H1 (cell line): ENCODE data around the gene EDC3. TPM values are rescaled to one million over a fixed set of nuclear protein-coding genes. Genes with fewer than 3 reads are reported as not detected.

Experiments
- CTCF ChIA-PET: fragments of 300-600 bp; sonication (Branson Sonifier 250); formaldehyde crosslinking; loops from one replicate; lab custom pipeline; 2021; ENCODE audit not compliant: partially characterized antibody; lab: Charles Lee
- POLR2A ChIA-PET: fragments of 300-600 bp; sonication (Branson Sonifier 250); formaldehyde crosslinking; loops from one replicate; lab custom pipeline; 2021; ENCODE audit warnings: inconsistent platforms; ENCODE audit not compliant: partially characterized antibody; lab: Charles Lee
- DNase-seq, 2 experiments: peaks; one replicate each; pipeline versions ENCODE4 v3.0.0 to v3.0.0-alpha.2; 2010 to 2022; ENCODE audit warnings: low spot score in 2 of 2, low read depth in 1 of 2, mixed read lengths in 1 of 2
- FAIRE-seq: peaks from 2 replicates; lab custom pipeline; 2011; peaks lifted over from hg19 to GRCh38; lab: Jason Lieb, UNC
- H2AFZ ChIP-seq: 2 replicates; pipeline ENCODE4 v1.8.1; 2012; ENCODE audit warnings: low read length, inconsistent platforms
- H2AK5ac ChIP-seq: 2 replicates; pipeline ENCODE4 v1.6.1; 2013; ENCODE audit warnings: low read depth, low read length
- H2BK120ac ChIP-seq: replicated peaks from 2 replicates; pipeline ENCODE3; 2013; ENCODE audit warnings: low read depth, low read length, inconsistent platforms
- H2BK12ac ChIP-seq: 2 replicates; pipeline ENCODE4 v1.6.1; 2013; ENCODE audit warnings: low read depth, low read length
- H2BK15ac ChIP-seq: 2 replicates; pipeline ENCODE4 v1.6.1; 2013; ENCODE audit warnings: low read length
- H2BK20ac ChIP-seq: 2 replicates; pipeline ENCODE4 v1.6.1; 2013; ENCODE audit warnings: low read length
- H2BK5ac ChIP-seq: 2 replicates; pipeline ENCODE4 v1.6.1; 2013; ENCODE audit warnings: low read depth, low read length
- H3K14ac ChIP-seq: 2 replicates; pipeline ENCODE4 v1.6.1; 2013; ENCODE audit warnings: inconsistent platforms; ENCODE audit not compliant: insufficient read length
- H3K18ac ChIP-seq: 2 replicates; pipeline ENCODE4 v1.6.1; 2013; ENCODE audit warnings: low read length; ENCODE audit errors: extremely low read depth
- H3K23ac ChIP-seq: 2 replicates; pipeline ENCODE4 v1.6.1; 2013; ENCODE audit warnings: inconsistent platforms; ENCODE audit not compliant: insufficient read length
- H3K23me2 ChIP-seq: 2 replicates; pipeline ENCODE4 v1.6.1; 2013; ENCODE audit warnings: low read depth, low read length
- H3K27ac ChIP-seq: 2 replicates; pipeline ENCODE4 v1.6.1; 2011; ENCODE audit warnings: low read depth, low read length, inconsistent platforms
- H3K27me3 ChIP-seq, 4 experiments: replicated peaks in 1 of 4; 1 replicate in 1 of 4; 2 replicates in 3 of 4; pipeline versions ENCODE4 v1.6.1 to v1.8.1; 2011 to 2013; ENCODE audit warnings: low read length in 3 of 4, mild to moderate bottlenecking in 3 of 4, inconsistent platforms in 2 of 4, mixed read lengths in 2 of 4, moderate library complexity in 1 of 4; ENCODE audit not compliant: control insufficient read depth in 3 of 4, insufficient read depth in 3 of 4; ENCODE audit errors: extremely low read depth in 1 of 4
- H3K36me3 ChIP-seq, 4 experiments: 2 replicates each; pipeline versions ENCODE4 v1.6.1 to v1.8.1; 2011 to 2013; ENCODE audit warnings: mild to moderate bottlenecking in 4 of 4, low read length in 3 of 4, moderate library complexity in 2 of 4, control low read depth in 1 of 4, inconsistent platforms in 1 of 4; ENCODE audit not compliant: insufficient read depth in 4 of 4, control insufficient read depth in 2 of 4
- H3K4ac ChIP-seq: replicated peaks from 2 replicates; pipeline ENCODE3; 2013; ENCODE audit warnings: low read length, low read depth, mixed read lengths, inconsistent platforms; ENCODE audit not compliant: insufficient read length
- H3K4me1 ChIP-seq, 4 experiments: replicated peaks in 1 of 4; 1 replicate in 1 of 4; 2 replicates in 3 of 4; pipeline versions ENCODE4 v1.6.1 to v1.8.1; 2011 to 2013; ENCODE audit warnings: low read length in 3 of 4, inconsistent platforms in 2 of 4, mixed read lengths in 1 of 4; ENCODE audit not compliant: insufficient read depth in 4 of 4, control insufficient read depth in 3 of 4
- H3K4me2 ChIP-seq, 2 experiments: 2 replicates each; pipeline versions ENCODE4 v1.6.1 to v1.8.1; 2011 to 2013; ENCODE audit warnings: low read depth in 2 of 2, low read length in 2 of 2, control low read depth in 1 of 2, inconsistent platforms in 1 of 2, mild to moderate bottlenecking in 1 of 2; ENCODE audit not compliant: insufficient read depth in 1 of 2
- H3K4me3 ChIP-seq, 4 experiments: fragments of 200-600, 300-600 bp in 1 of 4; sonication (generic), shearing (Covaris generic), sonication (Bioruptor Twin) in 1 of 4; 2 replicates each; pipeline versions ENCODE4 v1.5.1 to v1.8.1; 2011 to 2016; ENCODE audit warnings: low read length in 4 of 4, low read depth in 3 of 4, control low read depth in 2 of 4, inconsistent platforms in 2 of 4, mild to moderate bottlenecking in 2 of 4, mixed read lengths in 1 of 4, moderate library complexity in 1 of 4; ENCODE audit not compliant: insufficient read depth in 2 of 4; ENCODE audit errors: extremely low read depth in 1 of 4
- H3K56ac ChIP-seq: replicated peaks from 2 replicates; pipeline ENCODE3; 2013; ENCODE audit warnings: low read depth, mild to moderate bottlenecking, mixed read lengths, low read length, inconsistent platforms; ENCODE audit not compliant: insufficient read length
- H3K79me1 ChIP-seq: 2 replicates; pipeline ENCODE4 v1.6.1; 2013; ENCODE audit warnings: low read depth, low read length, control low read depth
- H3K79me2 ChIP-seq, 2 experiments: 2 replicates each; pipeline versions ENCODE4 v1.6.1 to v1.8.1; 2012 to 2013; ENCODE audit warnings: low read length in 2 of 2, mild to moderate bottlenecking in 2 of 2, inconsistent platforms in 1 of 2; ENCODE audit not compliant: insufficient read depth in 2 of 2, control insufficient read depth in 1 of 2
- H3K9ac ChIP-seq, 4 experiments: replicated peaks in 1 of 4; 1 replicate in 1 of 4; 2 replicates in 3 of 4; pipeline versions ENCODE4 v1.6.1 to v1.8.1; 2011 to 2013; ENCODE audit warnings: low read depth in 3 of 4, low read length in 3 of 4, control low read depth in 2 of 4, mild to moderate bottlenecking in 2 of 4, moderate library complexity in 2 of 4, inconsistent platforms in 1 of 4; ENCODE audit errors: extremely low read depth in 1 of 4
- H3K9me3 ChIP-seq, 2 experiments: 2 replicates each; pipeline versions ENCODE4 v1.6.1 to v1.8.1; 2012 to 2013; ENCODE audit warnings: mild to moderate bottlenecking in 2 of 2, moderate library complexity in 2 of 2, control low read depth in 1 of 2, inconsistent platforms in 1 of 2, low read depth in 1 of 2, low read length in 1 of 2, mixed read lengths in 1 of 2; ENCODE audit not compliant: insufficient read depth in 2 of 2
- H4K20me1 ChIP-seq, 2 experiments: replicated peaks in 1 of 2; 2 replicates each; pipeline versions ENCODE3 to v1.8.1; 2011 to 2013; ENCODE audit warnings: inconsistent platforms in 2 of 2, low read length in 2 of 2, mild to moderate bottlenecking in 1 of 2; ENCODE audit not compliant: insufficient read depth in 2 of 2, control insufficient read depth in 1 of 2
- H4K5ac ChIP-seq: 2 replicates; pipeline ENCODE4 v1.6.1; 2013; ENCODE audit warnings: low read length, low read depth, mixed read lengths, inconsistent platforms; ENCODE audit not compliant: insufficient read length
- H4K8ac ChIP-seq: 2 replicates; pipeline ENCODE4 v1.8.0; 2013; ENCODE audit warnings: mild to moderate bottlenecking, moderate library complexity, low read length, inconsistent platforms; ENCODE audit not compliant: insufficient read depth; ENCODE audit errors: extremely low read depth
- H4K91ac ChIP-seq: replicated peaks from 2 replicates; pipeline ENCODE3; 2013; ENCODE audit warnings: low read length, mixed read lengths, inconsistent platforms; ENCODE audit not compliant: insufficient read length
- EGR1 ChIP-seq: IDR thresholded peaks from 2 replicates; pipeline ENCODE4 v1.6.1; 2011; ENCODE audit warnings: low read depth, low read length, borderline replicate concordance
- RBBP5 ChIP-seq: IDR thresholded peaks from 2 replicates; pipeline ENCODE4 v1.7.1; 2012; ENCODE audit warnings: low read depth, mild to moderate bottlenecking, inconsistent platforms, low read length, moderate library complexity, borderline replicate concordance
- RFX5 ChIP-seq: IDR thresholded peaks from 2 replicates; pipeline ENCODE4 v1.6.1; 2011; ENCODE audit warnings: low read depth, low read length, improper control_type of control experiment, borderline replicate concordance
- SP1 ChIP-seq: IDR thresholded peaks from 2 replicates; pipeline ENCODE4 v1.6.1; 2011; ENCODE audit warnings: low read depth, low read length
- WGBS, 2 experiments: shearing (Covaris generic) in 1 of 2; methylation state at CpG; one replicate each; pipeline versions ENCODE4 v1.1.6 to v1.1.7; 2013 to 2015; ENCODE audit warnings: low lambda C conversion rate in 2 of 2, mixed read lengths in 2 of 2, inconsistent platforms in 1 of 2, low coverage in 1 of 2, missing lambda C conversion rate in 1 of 2; ENCODE audit not compliant: insufficient replicate concordance in 2 of 2, insufficient coverage in 1 of 2, insufficient read length in 1 of 2; ENCODE audit errors: extremely low coverage in 1 of 2, missing lambda C conversion rate in 1 of 2; 5-methylcytosine and 5-hydroxymethylcytosine counted together
- polyA plus RNA-seq, 7 experiments: library from polyadenylated mRNA; depleted of rRNA in 3 of 7; stranded (reverse) in 5 of 7; unstranded in 2 of 7; fragments of >200 nt in 5 of 7; fragments of 200-250 nt in 2 of 7; gene quantifications; 1 replicate in 5 of 7; 2 replicates in 1 of 7; 4 replicates in 1 of 7; pipeline versions ENCODE4 v1.2.1 to v1.2.3, GENCODE V29; 2011 to 2013; ENCODE audit warnings: missing spikeins in 2 of 7, mixed read lengths in 2 of 7
- total RNA-seq: library from RNA; stranded (reverse); fragmentation: NEBNext Ultra II Directional; extraction: Animal tissue kit (Norgen Biotek cat#: 25700); gene quantifications from 2 replicates; pipeline ENCODE4 v1.2.1, GENCODE V29; 2021

Gene EDC3
- total and polyA plus RNA-seq, 2 of the 8 experiments (the other 6 are each of a cell fraction or from before 2014, with no cell fraction given), result 45.0 to 50.8 TPM

DNA sequence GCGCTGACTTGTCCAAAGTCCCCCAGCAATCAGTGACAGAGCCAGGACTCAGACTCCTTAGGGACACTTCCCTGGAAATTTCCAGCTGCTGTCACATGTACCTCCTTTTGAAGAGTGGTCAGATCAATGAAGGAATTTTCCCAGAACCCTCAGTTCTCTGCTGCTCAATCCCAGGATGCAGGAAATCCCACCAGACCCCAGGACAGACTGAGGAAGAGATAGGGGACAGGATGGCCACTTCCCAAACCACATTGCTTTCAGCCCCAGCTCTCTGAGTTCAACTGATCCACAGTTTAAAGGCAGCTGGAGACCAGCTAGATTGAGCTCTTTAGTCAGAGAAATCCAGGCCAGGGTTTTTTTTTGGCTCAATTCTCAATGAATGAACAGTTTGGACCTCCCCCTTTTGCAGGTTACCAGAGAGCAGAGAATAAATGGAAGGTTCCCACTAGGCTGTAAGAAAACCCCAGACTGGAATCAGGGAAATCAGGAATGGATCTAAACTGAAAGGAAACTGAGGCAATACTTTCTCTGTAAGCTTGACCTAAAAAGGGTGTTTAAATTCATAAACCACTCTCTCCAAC lies 28.0 kb upstream of the EDC3 start:
- 85% methylated on average over 1 of the region's 1 CpG; no CpG with 5 or more reads in 1 of the 2 experiments for WGBS, 2 experiments

More for the DNA sequence above, 28.0 kb upstream of the EDC3 start:
- CTCF ChIA-PET, result interaction anchor here (0.6 to 4.3 kb wide), 4 partner anchors 46 to 195 kb away, joined by 3 to 39 read pairs (median 8); no protein-coding TSS in a partner anchor
- FAIRE-seq (peak; percentile 86), DNase-seq (peak in 1 of 2 experiments; percentile 49)
- Histone ChIP-seq H2BK15ac (no peak overlapping the region), H3K56ac (no peak overlapping the region), H4K20me1 (no peaks in the 10 kb centered on the region), H4K91ac (no peak overlapping the region), H2AFZ (peak overlapping the region; percentile 65), H3K23ac (no peak overlapping the region), H3K4me3 (no peak overlapping the region), H2BK5ac (no peak overlapping the region), H3K18ac (no peak overlapping the region), H2BK12ac (peak overlapping the region; percentile 46; the same call in 1 of the 2 replicates), H3K23me2 (peaks cover 11% of the 10 kb centered on the region; the same call in 1 of the 2 replicates), H2AK5ac (no peak overlapping the region), H3K27me3 (peaks cover 11 to 31% (median 26%) of the 10 kb centered on the region in 4 experiments), H4K8ac (no peak overlapping the region), H3K79me2 (no peaks in the 10 kb centered on the region), H2BK120ac (no peak overlapping the region), H4K5ac (no peak overlapping the region), H3K9me3 (no peaks in the 10 kb centered on the region; a peak in 1 of 4 replicates), H3K4me2 (no peak overlapping the region; a peak in 1 of 4 replicates), H3K14ac (no peak overlapping the region), H3K9ac (no peak overlapping the region), H3K79me1 (no peaks in the 10 kb centered on the region), H2BK20ac (peak overlapping the region; percentile 87; the same call in 1 of the 2 replicates), H3K4me1 (peaks cover 0 to 5% (median 0%) of the 10 kb centered on the region in 4 experiments; a peak in 3 of 7 replicates), H3K27ac (no peak overlapping the region), H3K36me3 (no peaks in the 10 kb centered on the region), H3K4ac (no peak overlapping the region)
- TF ChIP-seq EGR1 (peak; percentile 73), RFX5 (peak; percentile 48; the same call in 1 of the 2 replicates), RBBP5 (no peak), SP1 (peak; percentile 99)
- POLR2A ChIA-PET, result interaction anchor here (0.6 to 5.5 kb wide), 8 partner anchors 19 to 168 kb away, joined by 3 to 46 read pairs (median 4); no protein-coding TSS in a partner anchor
